Measurements from ENCODE around the gene DMWD. TPM values are rescaled to one million over a fixed set of nuclear protein-coding genes. Genes with fewer than 3 reads are reported as not detected.

Gene DMWD
- total RNA-seq, 4 donors from 2014 or later: 20.0 to 31.0 (median 28.0) TPM

DNA sequence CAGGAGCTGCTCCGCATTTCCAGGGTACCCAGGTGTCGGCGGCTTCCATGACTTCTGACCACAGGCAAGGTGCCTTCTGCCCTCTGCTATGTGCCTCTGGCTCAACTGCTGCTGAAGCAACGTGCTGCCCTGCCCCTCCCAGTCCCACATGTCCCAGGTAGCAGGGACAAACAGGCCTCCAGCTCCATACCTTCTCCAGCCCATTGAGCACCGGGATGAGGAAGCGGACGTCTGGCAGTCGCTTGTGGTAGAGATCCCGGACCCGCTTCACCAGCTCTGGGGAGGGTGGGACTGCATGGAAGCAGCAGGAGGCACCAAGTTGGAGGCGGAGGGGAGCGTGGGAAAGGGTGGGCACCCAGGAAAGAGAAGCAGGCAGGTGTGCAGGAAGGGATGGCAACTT is 30.5 kb upstream of the DMWD start:
- 86 to 89% methylated on average over 12 of the region's 12 CpGs for WGBS, 2 donors
- DNase-seq (ENCODE audit: low spot score in 2 of 2): no peak
- intact Hi-C loops (cut with DNase I; ENCODE audit: low total_unique reads): no loop called here
- H3K4me3 ChIP-seq (ENCODE audit: low read depth, poor library complexity, severe bottlenecking): no peak overlapping the region
- no peak for TF ChIP-seq POLR2A (IDR thresholded peaks at IDR 0.05)
- TF ChIP-seq, protein P1, sequence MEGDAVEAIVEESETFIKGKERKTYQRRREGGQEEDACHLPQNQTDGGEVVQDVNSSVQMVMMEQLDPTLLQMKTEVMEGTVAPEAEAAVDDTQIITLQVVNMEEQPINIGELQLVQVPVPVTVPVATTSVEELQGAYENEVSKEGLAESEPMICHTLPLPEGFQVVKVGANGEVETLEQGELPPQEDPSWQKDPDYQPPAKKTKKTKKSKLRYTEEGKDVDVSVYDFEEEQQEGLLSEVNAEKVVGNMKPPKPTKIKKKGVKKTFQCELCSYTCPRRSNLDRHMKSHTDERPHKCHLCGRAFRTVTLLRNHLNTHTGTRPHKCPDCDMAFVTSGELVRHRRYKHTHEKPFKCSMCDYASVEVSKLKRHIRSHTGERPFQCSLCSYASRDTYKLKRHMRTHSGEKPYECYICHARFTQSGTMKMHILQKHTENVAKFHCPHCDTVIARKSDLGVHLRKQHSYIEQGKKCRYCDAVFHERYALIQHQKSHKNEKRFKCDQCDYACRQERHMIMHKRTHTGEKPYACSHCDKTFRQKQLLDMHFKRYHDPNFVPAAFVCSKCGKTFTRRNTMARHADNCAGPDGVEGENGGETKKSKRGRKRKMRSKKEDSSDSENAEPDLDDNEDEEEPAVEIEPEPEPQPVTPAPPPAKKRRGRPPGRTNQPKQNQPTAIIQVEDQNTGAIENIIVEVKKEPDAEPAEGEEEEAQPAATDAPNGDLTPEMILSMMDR (IDR thresholded peaks at IDR 0.05): no peak

DNA sequence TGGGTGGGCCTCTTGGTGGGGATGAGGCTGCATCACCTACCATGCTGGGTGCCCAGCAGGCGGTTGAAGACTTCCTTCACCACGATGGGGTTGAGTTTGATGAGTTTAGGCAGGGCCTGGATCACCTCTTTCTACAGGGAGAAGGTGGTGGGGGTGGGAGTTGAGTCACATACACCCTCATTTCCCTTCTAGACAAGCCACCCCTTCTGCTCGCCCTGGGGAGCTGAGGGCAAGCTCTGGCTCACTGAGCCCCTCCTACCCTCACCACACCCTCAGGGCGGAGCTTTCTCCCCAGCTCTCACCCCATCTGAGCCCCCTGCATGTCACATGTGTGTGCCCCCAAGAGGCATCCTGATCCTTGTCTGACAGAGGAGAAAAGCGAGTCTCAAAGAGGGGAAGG is 30.1 kb upstream of the DMWD start:
- no peak for DNase-seq (ENCODE audit: low spot score in 2 of 2)
- intact Hi-C loops (cut with DNase I; ENCODE audit: low total_unique reads): no loop called here
- TF ChIP-seq, protein P1 (IDR thresholded peaks at IDR 0.05): no peak
- no peak for TF ChIP-seq POLR2A (IDR thresholded peaks at IDR 0.05)
- no peak overlapping the region for H3K4me3 ChIP-seq (ENCODE audit: low read depth, poor library complexity, severe bottlenecking)
- WGBS, 2 donors: 86 to 90% methylated on average over 4 to 5 of the region's 5 CpGs

DNA sequence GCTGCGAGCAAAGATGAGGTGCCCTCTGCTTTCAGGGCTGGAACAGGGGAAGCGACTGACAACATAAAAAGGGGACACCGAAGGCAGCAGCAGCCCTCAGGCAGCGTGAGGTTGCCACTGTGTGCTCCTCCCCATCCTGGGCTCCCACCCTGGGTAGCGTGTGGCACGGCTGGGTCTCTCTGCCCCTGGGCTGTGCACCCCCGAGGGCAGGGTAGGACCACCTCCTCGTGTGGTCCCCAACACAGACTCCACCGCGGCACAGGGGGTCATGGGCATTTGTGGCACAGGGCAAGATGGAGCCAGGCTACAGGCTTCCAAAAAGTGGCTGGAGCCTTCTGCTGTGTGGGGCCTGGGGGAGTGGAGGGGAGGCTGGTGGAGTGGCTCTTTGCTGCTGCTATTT is 28.9 kb upstream of the DMWD start:
- DNase-seq (ENCODE audit: low spot score in 2 of 2): no peak
- 74 to 83% methylated on average over 9 to 10 of the region's 10 CpGs for WGBS, 2 donors
- TF ChIP-seq, protein P1 (IDR thresholded peaks at IDR 0.05): no peak
- TF ChIP-seq POLR2A (IDR thresholded peaks at IDR 0.05): no peak
- no peak overlapping the region for H3K4me3 ChIP-seq (ENCODE audit: low read depth, poor library complexity, severe bottlenecking)
- intact Hi-C loops (cut with DNase I; ENCODE audit: low total_unique reads): no loop called here

GRCh38 chr19:45821103-45821521 is 28.5 kb upstream of the DMWD start:
- no peak for DNase-seq (ENCODE audit: low spot score in 2 of 2)
- H3K4me3 ChIP-seq (ENCODE audit: low read depth, poor library complexity, severe bottlenecking): no peak overlapping the region
- TF ChIP-seq POLR2A (IDR thresholded peaks at IDR 0.05): no peak
- TF ChIP-seq, protein P1 (IDR thresholded peaks at IDR 0.05): no peak
- intact Hi-C loops (cut with DNase I; ENCODE audit: low total_unique reads): no loop called here
- WGBS, 2 donors: 83 to 86% methylated on average over 8 of the region's 8 CpGs

GRCh38 chr19:45820413-45821102 is 27.9 kb upstream of the DMWD start:
- intact Hi-C loops (cut with DNase I; ENCODE audit: low total_unique reads): no loop called here
- 69 to 77% methylated on average over 17 to 20 of the region's 20 CpGs for WGBS, 2 donors
- DNase-seq (ENCODE audit: low spot score in 2 of 2): no peak
- no peak for TF ChIP-seq POLR2A (IDR thresholded peaks at IDR 0.05)
- TF ChIP-seq, protein P1 (IDR thresholded peaks at IDR 0.05): no peak
- H3K4me3 ChIP-seq (ENCODE audit: low read depth, poor library complexity, severe bottlenecking): no peak overlapping the region

DNA sequence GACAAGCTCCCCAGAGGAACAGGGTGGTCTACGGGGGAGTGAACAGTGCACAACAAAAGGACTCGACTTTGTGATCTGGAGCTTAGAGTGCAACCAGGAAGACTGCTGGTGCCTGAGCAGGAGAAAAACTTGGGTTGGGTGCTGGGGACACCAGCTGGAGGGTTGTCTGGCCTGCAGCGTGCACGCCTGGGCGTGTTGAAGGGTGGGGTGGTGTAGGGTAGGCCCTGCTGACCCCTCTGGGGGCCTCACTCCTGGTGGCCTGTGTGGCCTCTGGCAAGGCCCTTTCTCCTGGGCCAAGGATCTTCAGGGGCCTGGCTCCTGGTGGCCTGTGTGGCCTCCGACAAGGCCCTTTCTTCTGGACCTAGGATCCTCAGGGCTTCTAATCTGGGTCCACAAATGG is 27.1 kb upstream of the DMWD start:
- DNase-seq (ENCODE audit: low spot score in 2 of 2): no peak
- intact Hi-C loops (cut with DNase I; ENCODE audit: low total_unique reads): no loop called here
- no peak overlapping the region for H3K4me3 ChIP-seq (ENCODE audit: low read depth, poor library complexity, severe bottlenecking)
- TF ChIP-seq, protein P1 (IDR thresholded peaks at IDR 0.05): no peak
- no peak for TF ChIP-seq POLR2A (IDR thresholded peaks at IDR 0.05)
- WGBS, 2 donors: 86 to 89% methylated on average over 6 of the region's 6 CpGs
